Spleen (tissue), 3 donors: ENCODE results near the gene PKN1.

Experiments
- POLR2A ChIP-seq, 3 donors: fragments of 450-650 bp; IDR thresholded peaks; one replicate each; pipeline ENCODE4 v1.5.1; 2017; ENCODE audit warnings: antibody characterized with exemption in 3 of 3, mild to moderate bottlenecking in 1 of 3
- POLR2AphosphoS5 ChIP-seq, 3 donors: sonication (generic); formaldehyde crosslinking; IDR thresholded peaks; one replicate each; pipeline ENCODE4 v1.5.1; 2017; ENCODE audit warnings: antibody characterized with exemption in 3 of 3

DNA sequence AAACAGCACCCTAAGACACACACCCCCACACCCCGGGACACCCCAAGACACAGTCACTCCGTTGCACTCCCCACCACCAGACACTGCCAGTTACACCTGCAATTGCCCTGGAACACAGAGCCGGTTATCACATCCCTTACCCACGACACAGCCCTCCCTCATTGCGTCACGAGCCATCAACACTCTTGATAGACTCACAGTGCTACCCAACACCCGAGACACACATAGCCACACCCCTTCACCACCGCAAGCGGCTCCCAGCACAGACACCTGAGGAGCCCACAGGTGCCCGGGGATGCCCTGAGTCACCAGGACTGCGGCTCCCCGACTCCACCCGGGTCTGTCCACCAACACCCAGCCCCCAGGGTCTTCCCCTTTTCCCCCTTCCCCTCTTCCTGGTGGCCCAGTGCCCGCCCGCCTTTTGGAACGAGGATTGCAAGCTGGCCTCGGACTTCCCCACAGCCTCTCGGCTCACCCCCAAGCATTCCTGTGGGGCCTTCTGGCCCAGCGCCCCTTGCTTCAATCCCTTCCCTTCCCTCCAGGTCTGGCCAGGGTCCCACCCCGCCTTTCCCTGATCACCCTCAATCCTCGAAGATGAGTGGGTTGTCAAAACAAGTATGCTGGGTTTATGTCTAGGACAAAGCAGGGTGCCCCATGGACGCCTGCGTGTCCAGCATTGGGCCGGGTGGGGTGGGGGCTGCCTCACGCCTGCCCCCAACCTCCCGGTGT, 43.7 kb downstream of the PKN1 start:
- TF ChIP-seq POLR2A (IDR thresholded peaks at IDR 0.05), result no peak
- peak; percentile 42 to 56 (median 43) for TF ChIP-seq POLR2AphosphoS5 (IDR thresholded peaks at IDR 0.05)
